Prostate gland (tissue), 2 donors: ENCODE results near the gene ASB18.

ENCODE experiments used
- POLR2A ChIP-seq: fragments of 450-650 bp; IDR thresholded peaks from one replicate; pipeline ENCODE4 v1.6.1; 2016; ENCODE audit warnings: antibody characterized with exemption, mild to moderate bottlenecking
- POLR2AphosphoS5 ChIP-seq: sonication (generic); formaldehyde crosslinking; IDR thresholded peaks from one replicate; pipeline ENCODE4 v1.6.1; 2017; ENCODE audit warnings: antibody characterized with exemption
- TF ChIP-seq, protein P1 (sequence below), 4 experiments: fragments of 200-600 bp in 2 of 4; fragments of 450-650 bp in 2 of 4; sonication (generic) in 2 of 4; IDR thresholded peaks; 1 replicate in 3 of 4; 2 replicates in 1 of 4; pipeline ENCODE4 v1.5.1; 2016 to 2019; ENCODE audit warnings: antibody characterized with exemption in 4 of 4, mild to moderate bottlenecking in 2 of 4, moderate library complexity in 2 of 4

DNA sequence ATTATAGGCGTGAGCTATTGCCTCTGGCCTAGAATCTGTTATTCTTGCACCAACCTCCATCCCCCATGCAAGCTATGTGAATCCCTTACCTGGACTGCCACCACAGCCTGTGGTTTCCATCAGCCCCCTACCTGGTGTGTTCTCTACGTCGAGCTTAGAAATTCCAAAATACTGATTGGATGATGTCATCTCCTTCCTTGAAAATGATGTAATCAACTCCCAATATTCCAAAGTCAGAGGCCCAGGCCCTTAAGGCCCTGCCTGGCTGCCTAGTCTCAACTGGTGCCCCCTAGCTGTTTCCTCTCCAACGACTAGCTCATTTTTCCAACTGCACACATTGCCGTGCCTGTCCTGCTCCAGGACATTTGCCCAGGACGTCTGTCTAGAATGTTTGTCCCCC lies 54.7 kb downstream of the ASB18 start:
- TF ChIP-seq, protein P1, sequence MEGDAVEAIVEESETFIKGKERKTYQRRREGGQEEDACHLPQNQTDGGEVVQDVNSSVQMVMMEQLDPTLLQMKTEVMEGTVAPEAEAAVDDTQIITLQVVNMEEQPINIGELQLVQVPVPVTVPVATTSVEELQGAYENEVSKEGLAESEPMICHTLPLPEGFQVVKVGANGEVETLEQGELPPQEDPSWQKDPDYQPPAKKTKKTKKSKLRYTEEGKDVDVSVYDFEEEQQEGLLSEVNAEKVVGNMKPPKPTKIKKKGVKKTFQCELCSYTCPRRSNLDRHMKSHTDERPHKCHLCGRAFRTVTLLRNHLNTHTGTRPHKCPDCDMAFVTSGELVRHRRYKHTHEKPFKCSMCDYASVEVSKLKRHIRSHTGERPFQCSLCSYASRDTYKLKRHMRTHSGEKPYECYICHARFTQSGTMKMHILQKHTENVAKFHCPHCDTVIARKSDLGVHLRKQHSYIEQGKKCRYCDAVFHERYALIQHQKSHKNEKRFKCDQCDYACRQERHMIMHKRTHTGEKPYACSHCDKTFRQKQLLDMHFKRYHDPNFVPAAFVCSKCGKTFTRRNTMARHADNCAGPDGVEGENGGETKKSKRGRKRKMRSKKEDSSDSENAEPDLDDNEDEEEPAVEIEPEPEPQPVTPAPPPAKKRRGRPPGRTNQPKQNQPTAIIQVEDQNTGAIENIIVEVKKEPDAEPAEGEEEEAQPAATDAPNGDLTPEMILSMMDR (IDR thresholded peaks at IDR 0.05), result no peak
- no peak for TF ChIP-seq POLR2AphosphoS5
- TF ChIP-seq POLR2A, result no peak
